Tibial nerve (tissue), 4 donors: ENCODE measurements around the gene TOMM40.

ENCODE experiments used
- CTCF ChIP-seq, 5 experiments: fragments of 200-600 bp in 3 of 5; fragments of 450-650 bp in 2 of 5; sonication (generic) in 3 of 5; IDR thresholded peaks; one replicate each; pipeline ENCODE4 v1.5.1; 2016 to 2019; ENCODE audit warnings: antibody characterized with exemption in 5 of 5, mild to moderate bottlenecking in 3 of 5, moderate library complexity in 2 of 5
- EP300 ChIP-seq, 2 donors: sonication (generic); formaldehyde crosslinking; IDR thresholded peaks; one replicate each; pipeline ENCODE4 v1.6.1; 2017; ENCODE audit warnings: antibody characterized with exemption in 2 of 2, mild to moderate bottlenecking in 1 of 2
- POLR2A ChIP-seq, 2 donors: fragments of 450-650 bp; IDR thresholded peaks; one replicate each; pipeline ENCODE4 v1.6.1; 2017; ENCODE audit warnings: antibody characterized with exemption in 2 of 2, mild to moderate bottlenecking in 2 of 2, moderate library complexity in 2 of 2

DNA sequence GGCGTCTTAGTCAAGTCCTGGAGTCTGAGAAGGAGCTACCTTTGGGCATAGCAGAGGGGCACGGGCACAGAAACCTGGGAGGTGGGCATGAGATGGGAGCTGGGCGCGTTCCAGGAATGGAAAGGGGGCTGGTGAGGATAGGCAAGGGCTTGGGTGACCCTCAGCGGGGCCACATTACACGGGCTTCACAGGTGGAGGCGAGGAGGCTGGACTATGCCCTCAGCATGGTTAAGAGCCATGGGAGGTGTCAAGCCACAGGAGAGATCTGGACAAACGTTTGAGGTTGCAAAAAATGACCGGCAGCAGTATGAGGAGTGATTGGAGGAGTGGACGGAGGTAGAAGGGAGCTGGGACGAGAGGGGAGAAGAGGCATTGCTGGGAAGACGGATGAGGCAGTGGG, 23.5 kb upstream of the TOMM40 start:
- no peak for TF ChIP-seq POLR2A (IDR thresholded peaks at IDR 0.05)
- TF ChIP-seq CTCF (IDR thresholded peaks at IDR 0.05), result no peak
- TF ChIP-seq EP300 (IDR thresholded peaks at IDR 0.05), result no peak
